Left lung (tissue), 10 donors: ENCODE results near the gene FMNL2. TPM values are rescaled to one million over a fixed set of nuclear protein-coding genes. Genes with fewer than 3 reads are reported as not detected.
"Not testable (repeated sequence)": the region's sequence is repeated elsewhere in the genome, so short reads cannot be mapped to it uniquely, and the experiment has no call there.

Experiments used
- ATAC-seq: fragments of 200-7000 bp; cut with Tn5 transposase; one replicate; pipeline ENCODE4 v1.9.1; 2020; ENCODE audit warnings: moderate library complexity
- DNase-seq, 4 donors: peaks; one replicate each; pipeline ENCODE4 v3.0.0-alpha.2; 2013 to 2020
- H3K27ac ChIP-seq, 2 donors: fragments of 200-600 bp; sonication (generic) in 1 of 2; one replicate each; pipeline versions ENCODE4 v1.5.0 to v1.8.0; 2020 to 2021
- H3K27me3 ChIP-seq, 2 donors: fragments of 200-600 bp; sonication (generic) in 1 of 2; one replicate each; pipeline versions ENCODE4 v1.5.0 to v1.8.0; 2020 to 2021
- H3K36me3 ChIP-seq, 2 donors: fragments of 200-600 bp; sonication (generic) in 1 of 2; one replicate each; pipeline versions ENCODE4 v1.5.0 to v1.8.0; 2020 to 2021
- H3K4me1 ChIP-seq, 2 donors: fragments of 200-600 bp; one replicate each; pipeline ENCODE4 v1.8.0; 2021
- H3K4me3 ChIP-seq, 2 donors: fragments of 200-600 bp; sonication (generic) in 1 of 2; one replicate each; pipeline versions ENCODE4 v1.5.0 to v1.8.0; 2020 to 2021; ENCODE audit warnings: mild to moderate bottlenecking in 1 of 2
- H3K9me3 ChIP-seq, 2 donors: fragments of 200-600 bp; sonication (generic) in 1 of 2; one replicate each; pipeline versions ENCODE4 v1.5.0 to v1.8.0; 2020 to 2021
- intact Hi-C, 2 donors: fragments of 100-400 bp; cut with DNase I; formaldehyde crosslinking; loops; one replicate each; pipeline versions ENCODE4 v1.11.2 to v1.14.2; 2022
- polyA plus RNA-seq, 6 donors: library from polyadenylated mRNA; unstranded; fragments of 120-200 nt; gene quantifications; one replicate each; pipeline ENCODE4 v1.2.1, GENCODE V29; 2013; ENCODE audit not compliant: insufficient read length in 6 of 6
- total RNA-seq, 2 donors: library from RNA; stranded (reverse); fragmentation: NEBNext Ultra II Directional; extraction: Animal tissue kit (Norgen Biotek cat#: 25700); gene quantifications; one replicate each; pipeline ENCODE4 v1.2.1, GENCODE V29; 2021
- TF ChIP-seq, protein P1 (sequence below), 2 donors: fragments of 200-600 bp; sonication (generic) in 1 of 2; IDR thresholded peaks; one replicate each; pipeline versions ENCODE4 v1.5.0 to v1.8.0; 2021; ENCODE audit warnings: antibody characterized with exemption in 2 of 2
- donor health status: DM: no; HTN: yes; CAD: no.
- donor health status: DM: no; HTN: no; CAD: no.

Gene FMNL2
- total and polyA plus RNA-seq, 8 donors, result 36.3 to 90.0 (median 77.7) TPM

DNA sequence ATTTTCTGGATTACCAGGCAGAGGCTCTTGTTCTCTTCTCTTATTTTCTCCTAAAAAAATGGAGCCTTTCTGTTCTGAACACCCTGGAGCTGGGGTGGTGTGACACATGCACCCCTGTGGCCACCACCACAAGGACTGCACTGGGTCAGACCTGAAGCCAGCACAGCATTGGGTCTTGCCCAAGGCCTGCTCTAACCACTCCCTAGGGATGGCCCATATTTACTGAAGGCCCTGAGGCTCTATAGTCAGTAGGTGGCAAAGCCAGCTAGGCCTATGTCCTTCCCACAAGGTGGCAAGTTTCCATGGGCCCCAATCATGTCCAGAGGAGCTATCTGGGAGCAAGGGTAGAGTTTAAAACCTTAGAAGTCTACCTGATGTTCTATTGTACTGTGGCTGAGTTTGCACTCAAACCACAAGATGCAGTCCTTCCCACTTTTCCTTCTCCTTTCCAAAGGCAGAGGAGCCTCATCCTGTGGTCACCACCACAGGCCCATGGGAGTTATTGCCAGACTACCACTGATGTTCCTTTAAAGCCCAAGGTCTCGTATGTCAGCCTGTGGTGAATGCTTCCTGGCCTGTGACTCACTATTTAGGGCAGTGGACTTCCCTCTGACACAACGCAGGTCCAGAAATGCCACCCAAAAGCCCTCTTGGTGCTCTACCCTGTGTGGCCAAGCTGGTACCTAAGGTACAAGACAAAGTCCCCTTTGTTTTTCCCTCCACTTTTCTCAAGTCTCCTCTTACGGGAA lies 15.0 kb upstream of the FMNL2 start:
- intact Hi-C loops, result no loop called here
- H3K27me3 ChIP-seq, result no peaks in the 10 kb centered on the region
- peak; percentile 34 for ATAC-seq
- H3K36me3 ChIP-seq, result no peaks in the 10 kb centered on the region
- no peaks in the 10 kb centered on the region for H3K4me1 ChIP-seq
- TF ChIP-seq, protein P1, sequence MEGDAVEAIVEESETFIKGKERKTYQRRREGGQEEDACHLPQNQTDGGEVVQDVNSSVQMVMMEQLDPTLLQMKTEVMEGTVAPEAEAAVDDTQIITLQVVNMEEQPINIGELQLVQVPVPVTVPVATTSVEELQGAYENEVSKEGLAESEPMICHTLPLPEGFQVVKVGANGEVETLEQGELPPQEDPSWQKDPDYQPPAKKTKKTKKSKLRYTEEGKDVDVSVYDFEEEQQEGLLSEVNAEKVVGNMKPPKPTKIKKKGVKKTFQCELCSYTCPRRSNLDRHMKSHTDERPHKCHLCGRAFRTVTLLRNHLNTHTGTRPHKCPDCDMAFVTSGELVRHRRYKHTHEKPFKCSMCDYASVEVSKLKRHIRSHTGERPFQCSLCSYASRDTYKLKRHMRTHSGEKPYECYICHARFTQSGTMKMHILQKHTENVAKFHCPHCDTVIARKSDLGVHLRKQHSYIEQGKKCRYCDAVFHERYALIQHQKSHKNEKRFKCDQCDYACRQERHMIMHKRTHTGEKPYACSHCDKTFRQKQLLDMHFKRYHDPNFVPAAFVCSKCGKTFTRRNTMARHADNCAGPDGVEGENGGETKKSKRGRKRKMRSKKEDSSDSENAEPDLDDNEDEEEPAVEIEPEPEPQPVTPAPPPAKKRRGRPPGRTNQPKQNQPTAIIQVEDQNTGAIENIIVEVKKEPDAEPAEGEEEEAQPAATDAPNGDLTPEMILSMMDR (IDR thresholded peaks at IDR 0.05), result no peak
- H3K4me3 ChIP-seq, result no peak overlapping the region
- peaks cover 0 to 9% of the 10 kb centered on the region in 2 donors for H3K9me3 ChIP-seq
- DNase-seq, result no peak
- H3K27ac ChIP-seq, result no peak overlapping the region

DNA sequence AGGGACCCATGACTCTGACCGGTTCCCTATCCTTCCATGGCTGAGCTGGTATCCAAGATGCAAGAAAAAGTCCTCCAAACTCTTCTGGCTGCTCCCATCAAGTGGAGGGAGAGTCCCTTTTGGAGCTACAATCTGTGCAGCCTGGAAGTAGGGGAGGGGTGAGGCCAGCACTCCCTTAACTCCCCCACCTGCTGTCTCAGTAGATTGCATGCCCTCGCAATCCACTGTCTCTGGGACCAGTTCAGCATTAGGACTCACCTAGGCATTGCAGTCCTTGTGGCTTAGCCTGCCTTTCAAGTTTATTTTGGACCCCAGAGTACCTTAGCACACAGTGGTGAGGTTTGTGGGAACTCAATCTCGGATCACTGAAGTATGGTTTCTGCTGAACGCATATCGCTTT lies 14.2 kb upstream of the FMNL2 start:
- Histone ChIP-seq H3K4me1 (no peaks in the 10 kb centered on the region), H3K27me3 (no peaks in the 10 kb centered on the region), H3K9me3 (peaks cover 0 to 4% of the 10 kb centered on the region in 2 donors), H3K36me3 (no peaks in the 10 kb centered on the region), H3K27ac (no peak overlapping the region), H3K4me3 (no peak overlapping the region)
- ATAC-seq (no peak), DNase-seq (no peak)
- intact Hi-C loops, result no loop called here
- TF ChIP-seq, protein P1 (IDR thresholded peaks at IDR 0.05), result no peak

DNA sequence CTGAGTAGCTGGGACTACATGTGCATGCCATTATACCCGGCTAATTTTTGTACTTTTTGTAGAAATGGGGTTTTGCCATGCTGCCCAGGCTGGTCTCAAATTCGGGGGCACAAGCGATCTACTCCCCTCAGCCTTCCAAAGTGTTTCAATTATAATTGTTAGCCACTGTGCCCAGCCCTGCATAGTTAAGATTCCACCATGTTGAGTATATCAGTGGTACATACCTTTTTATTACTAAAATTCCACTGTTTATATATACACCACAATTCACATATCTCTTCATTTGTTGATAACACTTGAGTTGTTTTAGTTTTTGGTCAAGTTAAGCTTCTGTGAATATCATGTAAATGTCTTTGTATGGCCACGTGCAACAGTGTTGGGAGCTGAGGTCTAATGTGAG lies 12.8 kb upstream of the FMNL2 start:
- Histone ChIP-seq H3K36me3 (no peaks in the 10 kb centered on the region), H3K27me3 (no peaks in the 10 kb centered on the region), H3K4me3 (no peak overlapping the region), H3K9me3 (no peaks in the 10 kb centered on the region), H3K27ac (no peak overlapping the region), H3K4me1 (no peaks in the 10 kb centered on the region)
- intact Hi-C loops, result no loop called here
- ATAC-seq (no peak), DNase-seq (no peak)
- TF ChIP-seq, protein P1 (IDR thresholded peaks at IDR 0.05), result no peak

DNA sequence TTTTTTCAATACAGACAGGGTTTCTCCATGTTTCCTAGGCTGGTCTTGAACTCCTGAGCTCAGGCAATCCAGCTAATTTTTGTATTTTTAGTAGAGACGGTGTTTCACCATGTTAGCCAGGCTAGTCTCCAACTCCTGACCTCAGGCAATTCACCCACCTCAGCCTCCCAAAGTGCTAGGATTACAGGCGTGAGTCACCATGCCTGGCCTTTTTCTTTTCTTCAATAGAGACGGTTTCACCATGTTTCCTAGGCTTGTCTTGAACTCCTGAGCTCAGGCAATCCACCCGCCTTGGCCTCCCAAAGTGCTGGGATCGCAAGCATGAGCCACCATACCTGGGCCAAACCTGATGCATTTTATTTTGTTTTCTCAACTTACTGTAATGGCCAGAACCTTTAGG lies 9.8 kb upstream of the FMNL2 start:
- H3K36me3 ChIP-seq, ATAC-seq, DNase-seq, H3K27me3 ChIP-seq, H3K27ac ChIP-seq, H3K4me3 ChIP-seq, intact Hi-C loops, H3K4me1 ChIP-seq, H3K9me3 ChIP-seq: not testable (repeated sequence)

DNA sequence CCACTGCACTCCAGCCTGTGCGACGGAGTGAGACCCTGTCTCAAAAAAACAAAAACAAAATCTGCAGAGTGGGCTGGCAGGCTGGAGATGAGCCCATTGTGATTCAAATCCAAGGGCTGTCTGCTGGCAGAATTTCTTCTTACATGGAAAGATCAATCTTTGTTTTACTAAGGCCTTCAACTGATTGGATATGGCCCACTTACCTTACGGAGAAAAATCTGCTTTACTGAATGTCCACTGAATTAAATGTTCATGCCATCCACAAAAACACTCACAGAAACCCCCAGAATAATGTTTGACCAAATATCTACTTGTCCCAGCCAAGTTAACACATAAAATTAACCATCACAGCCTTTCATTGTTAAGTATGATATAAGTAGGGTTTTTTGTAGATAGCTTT lies 8.3 kb upstream of the FMNL2 start:
- H3K36me3 ChIP-seq, result no peaks in the 10 kb centered on the region
- TF ChIP-seq, protein P1 (IDR thresholded peaks at IDR 0.05), result no peak
- no peaks in the 10 kb centered on the region for H3K27me3 ChIP-seq
- no peak overlapping the region for H3K27ac ChIP-seq
- DNase-seq (no peak), ATAC-seq (no peak)
- H3K9me3 ChIP-seq, result no peaks in the 10 kb centered on the region
- no peaks in the 10 kb centered on the region for H3K4me1 ChIP-seq
- no peak overlapping the region for H3K4me3 ChIP-seq
- intact Hi-C loops, result no loop called here

DNA sequence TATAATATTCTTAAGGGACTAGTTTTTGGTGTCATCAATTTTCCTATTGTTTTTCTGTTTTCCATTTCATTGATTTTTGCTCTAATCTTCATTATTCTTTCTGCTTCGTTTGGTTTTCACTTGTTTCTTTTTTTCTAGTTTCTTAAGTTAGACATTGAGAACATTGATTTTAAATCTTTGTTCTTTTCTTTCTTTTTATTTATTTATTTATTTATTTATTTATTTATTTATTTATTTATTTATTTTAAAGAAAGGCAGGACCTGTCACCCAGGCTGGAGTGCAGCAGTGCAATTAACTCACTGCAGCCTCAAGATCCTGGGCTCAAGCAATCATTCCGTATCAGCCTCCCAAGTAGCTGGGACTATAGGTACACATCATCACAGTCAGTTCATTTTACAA lies 7.0 kb upstream of the FMNL2 start:
- H3K36me3 ChIP-seq, result no peaks in the 10 kb centered on the region
- TF ChIP-seq, protein P1 (IDR thresholded peaks at IDR 0.05), result no peak
- no peaks in the 10 kb centered on the region for H3K9me3 ChIP-seq
- H3K27me3 ChIP-seq, result peaks cover 0 to 1% of the 10 kb centered on the region in 2 donors
- intact Hi-C loops, result no loop called here
- no peaks in the 10 kb centered on the region for H3K4me1 ChIP-seq
- DNase-seq (no peak), ATAC-seq (no peak)
- H3K27ac ChIP-seq, result no peak overlapping the region
- no peak overlapping the region for H3K4me3 ChIP-seq
